Ishikawa (cell line): ENCODE data around the gene EHF.

Experiments used
- CEBPB ChIP-seq: IDR thresholded peaks from 2 replicates; pipeline ENCODE4 v1.6.1; 2012
- EP300 ChIP-seq: IDR thresholded peaks from 2 replicates; pipeline ENCODE4 v1.6.1; 2012; ENCODE audit warnings: borderline replicate concordance
- RAD21 ChIP-seq: IDR thresholded peaks from 2 replicates; pipeline ENCODE4 v1.6.1; 2012; ENCODE audit warnings: low read depth
- TCF12 ChIP-seq: IDR thresholded peaks from 2 replicates; pipeline ENCODE4 v1.6.1; 2012; ENCODE audit warnings: low read depth
- ZBTB7A ChIP-seq: IDR thresholded peaks from 2 replicates; pipeline ENCODE4 v1.6.1; 2012; ENCODE audit warnings: low read depth

DNA sequence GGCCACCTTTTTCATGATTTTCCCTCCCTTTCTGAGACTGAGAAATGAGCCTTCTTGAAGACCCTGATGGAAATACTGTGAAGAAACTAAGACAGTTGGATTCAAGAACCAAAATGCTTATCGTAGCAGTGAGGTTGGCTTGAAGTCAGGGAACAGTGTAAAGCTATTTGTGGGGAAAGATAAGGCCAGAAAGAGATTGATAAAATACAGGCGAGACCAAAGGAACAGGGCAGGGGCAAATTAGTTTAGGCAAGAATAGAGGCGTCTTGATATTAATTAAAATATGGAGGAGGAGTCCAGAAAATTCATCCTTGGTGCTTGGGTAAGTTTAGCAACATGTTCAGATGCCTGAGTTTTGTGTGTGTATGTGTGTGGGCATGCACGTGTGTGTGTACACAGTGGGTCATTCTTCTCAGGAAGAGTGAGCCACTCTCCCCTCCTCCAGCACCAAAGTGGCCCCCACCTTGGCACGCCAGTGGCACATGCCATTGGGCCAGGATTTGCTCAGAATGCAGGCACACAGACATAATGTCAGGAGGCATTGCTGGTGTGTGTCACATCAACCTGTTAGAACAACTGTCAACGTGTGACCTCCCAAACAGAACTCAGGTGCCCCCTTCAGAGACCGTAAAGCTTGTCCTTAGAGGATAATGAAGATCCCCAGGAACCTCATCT, 3.9 kb upstream of the EHF start:
- TF ChIP-seq RAD21 (no peak), ZBTB7A (no peak), CEBPB (no peak), TCF12 (no peak), EP300 (no peak)
